CD4-positive, alpha-beta T cell (primary cell): ENCODE results near the gene RSAD2. TPM values are rescaled to one million over a fixed set of nuclear protein-coding genes. Genes with fewer than 3 reads are reported as not detected.

Source experiments
- ATAC-seq: fragments of 200-7000 bp; cut with Tn5 transposase; one replicate; pipeline ENCODE4 v1.10.0; 2022; ENCODE audit warnings: mild to moderate bottlenecking; ENCODE audit not compliant: poor library complexity
- CTCF ChIA-PET: fragments of 350-600 bp; sonication (Branson Sonifier 250); formaldehyde crosslinking; loops from one replicate; lab custom pipeline; 2021; ENCODE audit warnings: antibody characterized with exemption, inconsistent platforms; lab: Charles Lee
- POLR2A ChIA-PET: fragments of 350-600 bp; sonication (Branson Sonifier 250); formaldehyde crosslinking; loops from one replicate; lab custom pipeline; 2021; ENCODE audit warnings: antibody characterized with exemption, inconsistent platforms; lab: Charles Lee
- DNase-seq, 14 experiments: peaks; one replicate each; pipeline ENCODE4 v3.0.0-alpha.2; 2013 to 2020; ENCODE audit warnings: mixed read lengths in 2 of 14
- H3K27ac ChIP-seq, 2 donors: one replicate each; pipeline versions ENCODE4 v1.5.1 to v1.7.0; 2013; ENCODE audit warnings: low read length in 2 of 2, low read depth in 1 of 2, mild to moderate bottlenecking in 1 of 2
- H3K27me3 ChIP-seq, 2 experiments: 1 replicate in 1 of 2; 2 replicates in 1 of 2; pipeline versions ENCODE4 v1.6.1 to v1.7.0; 2013; ENCODE audit warnings: low read length in 2 of 2, control low read depth in 1 of 2, mild to moderate bottlenecking in 1 of 2, moderate library complexity in 1 of 2; ENCODE audit not compliant: insufficient read depth in 2 of 2, control insufficient read depth in 1 of 2
- H3K36me3 ChIP-seq: one replicate; pipeline ENCODE4 v1.6.1; 2013; ENCODE audit warnings: low read length, control low read depth; ENCODE audit not compliant: insufficient read depth
- H3K4me1 ChIP-seq: one replicate; pipeline ENCODE4 v1.6.1; 2013; ENCODE audit warnings: low read length, control low read depth; ENCODE audit not compliant: insufficient read depth
- H3K4me3 ChIP-seq: one replicate; pipeline ENCODE4 v1.5.1; 2013; ENCODE audit warnings: mild to moderate bottlenecking, low read length, moderate library complexity
- H3K9me3 ChIP-seq, 2 experiments: 1 replicate in 1 of 2; 2 replicates in 1 of 2; pipeline versions ENCODE4 v1.6.1 to v1.7.0; 2013; ENCODE audit warnings: low read length in 2 of 2, mild to moderate bottlenecking in 2 of 2, control low read depth in 1 of 2, moderate library complexity in 1 of 2; ENCODE audit not compliant: control insufficient read depth in 1 of 2, insufficient read depth in 1 of 2
- H3K27ac Mint-ChIP-seq: one replicate; pipeline ENCODE4 v1.8.0; 2020; ENCODE audit warnings: mixed read lengths
- H3K27me3 Mint-ChIP-seq: one replicate; pipeline ENCODE4 v1.8.0; 2021; ENCODE audit warnings: mixed read lengths
- H3K36me3 Mint-ChIP-seq: one replicate; pipeline ENCODE4 v1.8.0; 2021; ENCODE audit warnings: low read depth, mixed read lengths
- H3K4me1 Mint-ChIP-seq: one replicate; pipeline ENCODE4 v1.8.0; 2021; ENCODE audit warnings: low read depth, mixed read lengths
- H3K4me3 Mint-ChIP-seq: one replicate; pipeline ENCODE4 v1.8.0; 2020; ENCODE audit warnings: mild to moderate bottlenecking, mixed read lengths
- H3K9me3 Mint-ChIP-seq: one replicate; pipeline ENCODE4 v1.8.0; 2020; ENCODE audit warnings: mixed read lengths
- intact Hi-C, 2 experiments: fragments of 100-400 bp; cut with DNase I in 1 of 2; cut with micrococcal nuclease in 1 of 2; formaldehyde crosslinking; loops; one replicate each; pipeline versions ENCODE4 v1.15.1 to v1.9.0; 2023 to 2025; cut with DNase I, micrococcal nuclease
- total RNA-seq, 174 experiments: library from RNA in 2 of 174; stranded (reverse) in 2 of 174; gene quantifications; one replicate each; pipeline ENCODE4 v1.2.3 and lab custom pipeline; 2021 to 2026
- TF ChIP-seq, protein P1 (sequence below): fragments of 200-600 bp; IDR thresholded peaks from one replicate; pipeline ENCODE4 v1.8.0; 2022; ENCODE audit warnings: antibody characterized with exemption, mild to moderate bottlenecking

RSAD2 gene
- total RNA-seq, 2 experiments from 2014 or later, result 3.9 to 4.6 TPM

GRCh38 chr2:6880200-6880733, 2.7 kb downstream of the RSAD2 start:
- H3K4me3 ChIP-seq, result no peak overlapping the region
- no peaks in the 10 kb centered on the region for H3K9me3 ChIP-seq
- no peaks in the 10 kb centered on the region for H3K36me3 ChIP-seq
- no peaks in the 10 kb centered on the region for H3K9me3 Mint-ChIP-seq
- POLR2A ChIA-PET, result interaction anchor here (0.7 to 5.5 kb wide), 7 partner anchors 13 to 178 kb away, joined by 3 to 132 read pairs (median 4); partner anchors contain the start of gene CMPK2
- no peaks in the 10 kb centered on the region for H3K27me3 Mint-ChIP-seq
- DNase-seq (peak in 6 of 14 experiments; percentile 10 to 60 (median 38)), ATAC-seq (peak; percentile 61)
- TF ChIP-seq, protein P1, sequence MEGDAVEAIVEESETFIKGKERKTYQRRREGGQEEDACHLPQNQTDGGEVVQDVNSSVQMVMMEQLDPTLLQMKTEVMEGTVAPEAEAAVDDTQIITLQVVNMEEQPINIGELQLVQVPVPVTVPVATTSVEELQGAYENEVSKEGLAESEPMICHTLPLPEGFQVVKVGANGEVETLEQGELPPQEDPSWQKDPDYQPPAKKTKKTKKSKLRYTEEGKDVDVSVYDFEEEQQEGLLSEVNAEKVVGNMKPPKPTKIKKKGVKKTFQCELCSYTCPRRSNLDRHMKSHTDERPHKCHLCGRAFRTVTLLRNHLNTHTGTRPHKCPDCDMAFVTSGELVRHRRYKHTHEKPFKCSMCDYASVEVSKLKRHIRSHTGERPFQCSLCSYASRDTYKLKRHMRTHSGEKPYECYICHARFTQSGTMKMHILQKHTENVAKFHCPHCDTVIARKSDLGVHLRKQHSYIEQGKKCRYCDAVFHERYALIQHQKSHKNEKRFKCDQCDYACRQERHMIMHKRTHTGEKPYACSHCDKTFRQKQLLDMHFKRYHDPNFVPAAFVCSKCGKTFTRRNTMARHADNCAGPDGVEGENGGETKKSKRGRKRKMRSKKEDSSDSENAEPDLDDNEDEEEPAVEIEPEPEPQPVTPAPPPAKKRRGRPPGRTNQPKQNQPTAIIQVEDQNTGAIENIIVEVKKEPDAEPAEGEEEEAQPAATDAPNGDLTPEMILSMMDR, result no peak
- H3K27ac ChIP-seq, result peak overlapping the region in 1 of 2 donors; percentile 56
- peaks cover 65% of the 10 kb centered on the region for H3K4me1 Mint-ChIP-seq
- CTCF ChIA-PET, result interaction anchor here (1.6 to 5.1 kb wide), 2 partner anchors 14 to 16 kb away, joined by 7 to 38 read pairs; partner anchors contain the start of gene CMPK2
- peaks cover 25% of the 10 kb centered on the region for H3K4me1 ChIP-seq
- no peaks in the 10 kb centered on the region for H3K27me3 ChIP-seq
- peaks cover 17% of the 10 kb centered on the region for H3K36me3 Mint-ChIP-seq
- peak overlapping the region; percentile 92 for H3K27ac Mint-ChIP-seq
- intact Hi-C loops, result no loop called here
- H3K4me3 Mint-ChIP-seq, result peak overlapping the region; percentile 87

DNA sequence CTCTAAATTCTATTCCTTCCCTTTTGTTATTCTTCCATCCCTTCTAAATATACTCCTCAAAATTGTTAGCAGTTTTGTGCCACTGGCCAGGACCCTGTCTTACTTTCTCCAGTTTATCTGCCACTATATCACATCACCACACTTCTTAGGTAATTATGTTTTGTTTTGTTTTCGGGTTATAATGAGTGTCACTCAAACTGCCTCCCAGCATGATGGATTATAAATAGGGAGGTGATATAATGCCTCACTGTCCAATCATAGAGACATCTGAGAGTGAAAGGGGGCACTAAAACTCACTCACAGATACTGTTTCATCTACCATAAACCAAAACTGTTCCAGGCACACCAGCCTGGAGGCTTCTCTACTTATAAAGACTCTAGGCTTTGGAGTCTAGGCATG, 3.5 kb downstream of the RSAD2 start:
- ChIA-PET POLR2A (interaction anchor here (0.7 to 5.5 kb wide), 6 partner anchors 14 to 177 kb away, joined by 3 to 132 read pairs (median 4); partner anchors contain the start of gene CMPK2), CTCF (interaction anchor here (5.1 kb wide), 1 partner anchor 15 kb away, joined by 38 read pairs; the partner anchor contains the start of gene CMPK2)
- Mint-ChIP-seq H3K27me3 (no peaks in the 10 kb centered on the region), H3K36me3 (peaks cover 25% of the 10 kb centered on the region), H3K9me3 (no peaks in the 10 kb centered on the region), H3K4me1 (peaks cover 62% of the 10 kb centered on the region), H3K4me3 (peak overlapping the region; percentile 54), H3K27ac (peak overlapping the region; percentile 92)
- intact Hi-C loops, result no loop called here
- H3K27ac ChIP-seq, result no peak overlapping the region
- DNase-seq (no peak), ATAC-seq (no peak)
- H3K4me3 ChIP-seq, result no peak overlapping the region
- no peaks in the 10 kb centered on the region for H3K27me3 ChIP-seq
- no peaks in the 10 kb centered on the region for H3K36me3 ChIP-seq
- H3K4me1 ChIP-seq, result peaks cover 25% of the 10 kb centered on the region
- H3K9me3 ChIP-seq, result no peaks in the 10 kb centered on the region
- TF ChIP-seq, protein P1, result no peak

DNA sequence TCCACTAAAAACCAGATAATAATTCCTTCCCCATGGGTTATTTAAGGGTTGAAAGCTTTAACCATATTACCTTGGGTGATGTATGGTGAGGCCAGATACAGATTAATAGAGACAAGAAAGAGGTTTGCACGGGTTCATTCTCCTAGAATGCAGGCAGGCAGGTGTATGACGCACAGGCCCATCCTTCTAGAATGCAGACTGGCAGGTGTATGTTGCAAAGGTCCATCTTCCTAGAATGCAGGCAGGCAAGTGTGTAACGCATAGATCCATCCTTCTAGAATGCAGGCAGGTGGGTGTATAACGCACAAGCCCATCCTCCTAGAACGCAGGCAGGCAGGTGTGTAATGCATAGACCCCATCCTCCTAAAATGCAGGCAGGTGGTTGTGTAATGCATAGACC, 3.9 kb downstream of the RSAD2 start:
- ATAC-seq, result no peak
- Mint-ChIP-seq H3K27ac (peak overlapping the region; percentile 92), H3K9me3 (no peaks in the 10 kb centered on the region), H3K4me3 (no peak overlapping the region), H3K36me3 (peaks cover 28% of the 10 kb centered on the region), H3K27me3 (no peaks in the 10 kb centered on the region), H3K4me1 (peaks cover 58% of the 10 kb centered on the region)
- CTCF ChIA-PET, result interaction anchor here (5.1 kb wide), 1 partner anchor 15 kb away, joined by 38 read pairs; the partner anchor contains the start of gene CMPK2
- H3K4me3 ChIP-seq, result no peak overlapping the region
- H3K36me3 ChIP-seq, result no peaks in the 10 kb centered on the region
- no peaks in the 10 kb centered on the region for H3K27me3 ChIP-seq
- DNase-seq, result no peak
- intact Hi-C loops, result no loop called here
- TF ChIP-seq, protein P1, result no peak
- no peak overlapping the region for H3K27ac ChIP-seq
- POLR2A ChIA-PET, result interaction anchor here (1.0 kb wide), 1 partner anchor 177 kb away, joined by 3 read pairs; no protein-coding TSS in a partner anchor
- H3K9me3 ChIP-seq, result no peaks in the 10 kb centered on the region
- peaks cover 25% of the 10 kb centered on the region for H3K4me1 ChIP-seq
